ENCODE results near the gene DAZAP2. TPM values are rescaled to one million over a fixed set of nuclear protein-coding genes. Genes with fewer than 3 reads are reported as not detected.

DAZAP2 gene
- total and polyA plus RNA-seq, 9 of the 15 experiments (the other 6 are each of a cell fraction or from before 2014, with no cell fraction given) = 116 to 668 (median 227) TPM

DNA sequence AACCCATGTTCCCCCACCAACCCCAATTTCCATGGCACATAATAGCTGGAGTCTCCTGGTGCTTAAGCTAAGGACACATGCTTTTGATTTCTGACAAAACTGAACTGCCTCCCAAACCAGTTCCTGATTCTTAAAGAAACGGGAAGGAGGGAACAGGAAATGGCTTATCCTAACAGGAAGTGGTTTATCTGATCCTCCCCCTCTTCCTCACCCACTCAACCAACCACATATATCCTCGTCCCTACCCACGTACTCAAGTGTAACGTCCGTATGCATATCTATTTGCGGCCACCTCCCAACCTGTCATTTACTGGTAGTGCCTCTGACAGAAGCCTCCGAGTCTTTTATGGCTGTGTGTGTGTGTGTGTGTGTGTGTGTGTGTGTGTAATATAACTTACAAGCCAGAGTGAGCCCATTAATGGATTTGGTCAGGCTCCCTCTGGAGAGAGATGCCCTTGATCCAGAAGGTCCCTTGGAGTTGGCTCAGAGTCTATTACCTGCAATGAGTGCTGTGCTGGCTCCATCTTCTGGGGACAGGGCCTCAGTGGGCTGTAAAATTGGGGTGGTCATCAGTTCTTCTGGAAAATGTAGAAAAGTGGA lies 7.7 kb downstream of the DAZAP2 start (continued):
- TF ChIP-seq, protein P1, sequence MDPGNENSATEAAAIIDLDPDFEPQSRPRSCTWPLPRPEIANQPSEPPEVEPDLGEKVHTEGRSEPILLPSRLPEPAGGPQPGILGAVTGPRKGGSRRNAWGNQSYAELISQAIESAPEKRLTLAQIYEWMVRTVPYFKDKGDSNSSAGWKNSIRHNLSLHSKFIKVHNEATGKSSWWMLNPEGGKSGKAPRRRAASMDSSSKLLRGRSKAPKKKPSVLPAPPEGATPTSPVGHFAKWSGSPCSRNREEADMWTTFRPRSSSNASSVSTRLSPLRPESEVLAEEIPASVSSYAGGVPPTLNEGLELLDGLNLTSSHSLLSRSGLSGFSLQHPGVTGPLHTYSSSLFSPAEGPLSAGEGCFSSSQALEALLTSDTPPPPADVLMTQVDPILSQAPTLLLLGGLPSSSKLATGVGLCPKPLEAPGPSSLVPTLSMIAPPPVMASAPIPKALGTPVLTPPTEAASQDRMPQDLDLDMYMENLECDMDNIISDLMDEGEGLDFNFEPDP (CRISPR knock-in tag; IDR thresholded peaks at IDR 0.05) = 0 out of 2 replicates have a peak, but pooled peaks have one; percentile 34
- TF ChIP-seq ZNF23 (CRISPR knock-in tag; IDR thresholded peaks at IDR 0.05) (no peak), ZNF197 (CRISPR knock-in tag; IDR thresholded peaks at IDR 0.05; ENCODE audit: low read depth) (peak; percentile 85; the same call in 1 of the 2 replicates), ZNF12 (CRISPR knock-in tag; IDR thresholded peaks at IDR 0.05) (no peak), SAFB (IDR thresholded peaks at IDR 0.05; ENCODE audit: borderline replicate concordance, low read depth, low read length) (no peak), PPARD (CRISPR knock-in tag; IDR thresholded peaks at IDR 0.05) (no peak), YY1 (IDR thresholded peaks at IDR 0.05; ENCODE audit: borderline replicate concordance in 1 of 3, control insufficient read depth in 1 of 3, extremely low read depth in 1 of 3, insufficient read depth in 3 of 3, insufficient read length in 1 of 3, insufficient replicate concordance in 2 of 3, low read depth in 1 of 3, low read length in 2 of 3) (no peak), ZNF444 (CRISPR knock-in tag; IDR thresholded peaks at IDR 0.05) (0 out of 2 replicates have a peak, but pooled peaks have one; percentile 49), MYNN (IDR thresholded peaks at IDR 0.05) (peak; percentile 71; the same call in 1 of the 2 replicates), MYNN (CRISPR knock-in tag; IDR thresholded peaks at IDR 0.05) (no peak), ZNF644 (tag; IDR thresholded peaks at IDR 0.05; ENCODE audit: low read depth) (0 out of 2 replicates have a peak, but pooled peaks have one; percentile 44), SREBF2 (CRISPR knock-in tag; IDR thresholded peaks at IDR 0.05) (no peak), SMAD3 (CRISPR knock-in tag; conservative IDR thresholded peaks at IDR 0.05) (peak; percentile 80), ZNF79 (CRISPR knock-in tag; IDR thresholded peaks at IDR 0.05; ENCODE audit: low read depth) (peak; percentile 70; the same call in 1 of the 2 replicates), ETV5 (CRISPR knock-in tag; IDR thresholded peaks at IDR 0.05; ENCODE audit: low read depth) (peak; percentile 85), TCF3 (CRISPR knock-in tag; IDR thresholded peaks at IDR 0.05) (peak; percentile 58), RBM14 (IDR thresholded peaks at IDR 0.05; ENCODE audit: borderline replicate concordance, insufficient read depth, low read depth, low read length) (no peak), DNMT1 (IDR thresholded peaks at IDR 0.05) (no peak), NCOA1 (IDR thresholded peaks at IDR 0.05; ENCODE audit: low read depth) (peak; percentile 80; the same call in 1 of the 2 replicates), SMARCE1 (IDR thresholded peaks at IDR 0.05) (peak; percentile 83)
- TF ChIP-seq, protein P2, sequence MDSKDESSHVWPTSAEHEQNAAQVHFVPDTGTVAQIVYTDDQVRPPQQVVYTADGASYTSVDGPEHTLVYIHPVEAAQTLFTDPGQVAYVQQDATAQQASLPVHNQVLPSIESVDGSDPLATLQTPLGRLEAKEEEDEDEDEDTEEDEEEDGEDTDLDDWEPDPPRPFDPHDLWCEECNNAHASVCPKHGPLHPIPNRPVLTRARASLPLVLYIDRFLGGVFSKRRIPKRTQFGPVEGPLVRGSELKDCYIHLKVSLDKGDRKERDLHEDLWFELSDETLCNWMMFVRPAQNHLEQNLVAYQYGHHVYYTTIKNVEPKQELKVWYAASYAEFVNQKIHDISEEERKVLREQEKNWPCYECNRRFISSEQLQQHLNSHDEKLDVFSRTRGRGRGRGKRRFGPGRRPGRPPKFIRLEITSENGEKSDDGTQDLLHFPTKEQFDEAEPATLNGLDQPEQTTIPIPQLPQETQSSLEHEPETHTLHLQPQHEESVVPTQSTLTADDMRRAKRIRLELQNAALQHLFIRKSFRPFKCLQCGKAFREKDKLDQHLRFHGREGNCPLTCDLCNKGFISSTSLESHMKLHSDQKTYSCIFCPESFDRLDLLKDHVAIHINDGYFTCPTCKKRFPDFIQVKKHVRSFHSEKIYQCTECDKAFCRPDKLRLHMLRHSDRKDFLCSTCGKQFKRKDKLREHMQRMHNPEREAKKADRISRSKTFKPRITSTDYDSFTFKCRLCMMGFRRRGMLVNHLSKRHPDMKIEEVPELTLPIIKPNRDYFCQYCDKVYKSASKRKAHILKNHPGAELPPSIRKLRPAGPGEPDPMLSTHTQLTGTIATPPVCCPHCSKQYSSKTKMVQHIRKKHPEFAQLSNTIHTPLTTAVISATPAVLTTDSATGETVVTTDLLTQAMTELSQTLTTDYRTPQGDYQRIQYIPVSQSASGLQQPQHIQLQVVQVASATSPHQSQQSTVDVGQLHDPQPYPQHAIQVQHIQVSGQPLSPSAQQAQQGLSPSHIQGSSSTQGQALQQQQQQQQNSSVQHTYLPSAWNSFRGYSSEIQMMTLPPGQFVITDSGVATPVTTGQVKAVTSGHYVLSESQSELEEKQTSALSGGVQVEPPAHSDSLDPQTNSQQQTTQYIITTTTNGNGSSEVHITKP (IDR thresholded peaks at IDR 0.05; ENCODE audit: partially characterized antibody) = peak; percentile 69
- TF ChIP-seq, protein P3, sequence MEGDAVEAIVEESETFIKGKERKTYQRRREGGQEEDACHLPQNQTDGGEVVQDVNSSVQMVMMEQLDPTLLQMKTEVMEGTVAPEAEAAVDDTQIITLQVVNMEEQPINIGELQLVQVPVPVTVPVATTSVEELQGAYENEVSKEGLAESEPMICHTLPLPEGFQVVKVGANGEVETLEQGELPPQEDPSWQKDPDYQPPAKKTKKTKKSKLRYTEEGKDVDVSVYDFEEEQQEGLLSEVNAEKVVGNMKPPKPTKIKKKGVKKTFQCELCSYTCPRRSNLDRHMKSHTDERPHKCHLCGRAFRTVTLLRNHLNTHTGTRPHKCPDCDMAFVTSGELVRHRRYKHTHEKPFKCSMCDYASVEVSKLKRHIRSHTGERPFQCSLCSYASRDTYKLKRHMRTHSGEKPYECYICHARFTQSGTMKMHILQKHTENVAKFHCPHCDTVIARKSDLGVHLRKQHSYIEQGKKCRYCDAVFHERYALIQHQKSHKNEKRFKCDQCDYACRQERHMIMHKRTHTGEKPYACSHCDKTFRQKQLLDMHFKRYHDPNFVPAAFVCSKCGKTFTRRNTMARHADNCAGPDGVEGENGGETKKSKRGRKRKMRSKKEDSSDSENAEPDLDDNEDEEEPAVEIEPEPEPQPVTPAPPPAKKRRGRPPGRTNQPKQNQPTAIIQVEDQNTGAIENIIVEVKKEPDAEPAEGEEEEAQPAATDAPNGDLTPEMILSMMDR (IDR thresholded peaks at IDR 0.05 in 2 of 3, conservative IDR thresholded peaks at IDR 0.05 in 1 of 3; ENCODE audit: insufficient read depth in 2 of 3, low read depth in 1 of 3, low read length in 3 of 3) = peak; percentile 40 to 52 (median 44); a peak in 5 of 6 replicates

Measured in K562 (cell line).